B cell (primary cell): ENCODE measurements around the gene VPS8. TPM values are rescaled to one million over a fixed set of nuclear protein-coding genes. Genes with fewer than 3 reads are reported as not detected.

ENCODE experiments used
- ATAC-seq: fragments of 200-7000 bp; cut with Tn5 transposase; one replicate; pipeline ENCODE4 v1.10.0; 2021; ENCODE audit warnings: low read depth, mild to moderate bottlenecking, moderate number of reproducible peaks, moderate library complexity
- CTCF ChIA-PET: fragments of 350-600 bp; sonication (Branson Sonifier 250); formaldehyde crosslinking; loops from one replicate; lab custom pipeline; 2021; ENCODE audit warnings: antibody characterized with exemption, inconsistent platforms; lab: Charles Lee
- POLR2A ChIA-PET: fragments of 350-600 bp; sonication (Branson Sonifier 250); formaldehyde crosslinking; loops from one replicate; lab custom pipeline; 2021; ENCODE audit warnings: antibody characterized with exemption; lab: Charles Lee
- DNase-seq: peaks from one replicate; pipeline ENCODE4 v3.0.0; 2013
- H2AFZ ChIP-seq: 2 replicates; pipeline ENCODE4 v1.6.1; 2012; ENCODE audit warnings: mild to moderate bottlenecking, low read depth, low read length; ENCODE audit not compliant: insufficient read depth, poor library complexity, severe bottlenecking
- H3K27ac ChIP-seq, 2 donors: 1 replicate in 1 of 2; 2 replicates in 1 of 2; pipeline ENCODE4 v1.5.1; 2012 to 2013; ENCODE audit warnings: low read length in 2 of 2, mild to moderate bottlenecking in 2 of 2, moderate library complexity in 1 of 2
- H3K27me3 ChIP-seq, 4 experiments: fragments of 200-600 bp in 1 of 4; sonication (generic) in 1 of 4; replicated peaks in 1 of 4; 1 replicate in 2 of 4; 2 replicates in 2 of 4; pipeline versions ENCODE4 v1.6.1 to v1.7.0; 2013 to 2016; ENCODE audit warnings: low read length in 3 of 4, mild to moderate bottlenecking in 2 of 4, mixed read lengths in 1 of 4, moderate library complexity in 1 of 4; ENCODE audit not compliant: insufficient read depth in 4 of 4, control insufficient read depth in 3 of 4; ENCODE audit errors: control extremely low read depth in 1 of 4
- H3K36me3 ChIP-seq, 2 experiments: replicated peaks in 1 of 2; 1 replicate in 1 of 2; 2 replicates in 1 of 2; pipeline versions ENCODE4 v1.6.1 to v1.7.1; 2013; ENCODE audit warnings: low read length in 1 of 2; ENCODE audit not compliant: insufficient read depth in 2 of 2, control insufficient read depth in 1 of 2; ENCODE audit errors: control extremely low read depth in 1 of 2, extremely low read depth in 1 of 2
- H3K4me1 ChIP-seq, 2 donors: fragments of 200-600 bp in 1 of 2; sonication (generic) in 1 of 2; 1 replicate in 1 of 2; 2 replicates in 1 of 2; pipeline versions ENCODE4 v1.5.1 to v1.6.1; 2013 to 2017; ENCODE audit warnings: low read length in 2 of 2; ENCODE audit not compliant: control insufficient read depth in 2 of 2, insufficient read depth in 2 of 2
- H3K4me2 ChIP-seq: replicated peaks from 2 replicates; pipeline ENCODE3; 2012; ENCODE audit warnings: mild to moderate bottlenecking, low read depth, low read length; ENCODE audit not compliant: poor library complexity, severe bottlenecking
- H3K4me3 ChIP-seq, 5 experiments: fragments of 200-600 bp in 1 of 5; sonication (generic) in 1 of 5; 1 replicate in 3 of 5; 2 replicates in 2 of 5; pipeline versions ENCODE4 v1.5.1 to v1.7.0; 2011 to 2016; ENCODE audit warnings: low read length in 4 of 5, mild to moderate bottlenecking in 4 of 5, low read depth in 2 of 5, control low read depth in 1 of 5, moderate library complexity in 1 of 5; ENCODE audit not compliant: insufficient read depth in 1 of 5; ENCODE audit errors: control extremely low read depth in 1 of 5, extremely low read depth in 1 of 5
- H3K79me2 ChIP-seq: fragments of 200-600 bp; sonication (generic); one replicate; pipeline ENCODE4 v1.6.0; 2016; ENCODE audit warnings: low read length; ENCODE audit not compliant: control insufficient read depth, insufficient read depth
- H3K9ac ChIP-seq: fragments of 200-600 bp; sonication (generic); 2 replicates; pipeline ENCODE4 v1.6.1; 2017; ENCODE audit warnings: mild to moderate bottlenecking, low read length, moderate library complexity
- H3K9me3 ChIP-seq, 3 donors: one replicate each; pipeline versions ENCODE4 v1.6.1 to v1.7.1; 2013; ENCODE audit warnings: low read length in 2 of 3; ENCODE audit not compliant: control insufficient read depth in 2 of 3, insufficient read depth in 1 of 3; ENCODE audit errors: control extremely low read depth in 1 of 3
- H4K20me1 ChIP-seq: 2 replicates; pipeline ENCODE4 v1.6.0; 2012; ENCODE audit warnings: mild to moderate bottlenecking, low read length; ENCODE audit not compliant: insufficient read depth, control insufficient read depth, poor library complexity, severe bottlenecking
- H3K27ac Mint-ChIP-seq: one replicate; pipeline ENCODE4 v1.8.0; 2021; ENCODE audit warnings: mixed read lengths
- H3K27me3 Mint-ChIP-seq: one replicate; pipeline ENCODE4 v1.8.0; 2021; ENCODE audit warnings: mixed read lengths
- H3K4me1 Mint-ChIP-seq: one replicate; pipeline ENCODE4 v1.8.0; 2021; ENCODE audit warnings: mixed read lengths
- H3K4me3 Mint-ChIP-seq: one replicate; pipeline ENCODE4 v1.8.0; 2021; ENCODE audit warnings: mixed read lengths
- H3K9me3 Mint-ChIP-seq: one replicate; pipeline ENCODE4 v1.8.0; 2022; ENCODE audit warnings: mixed read lengths; ENCODE audit not compliant: insufficient read depth
- CTCF ChIP-seq: fragments of 200-600 bp; IDR thresholded peaks from one replicate; pipeline ENCODE4 v1.8.0; 2022; ENCODE audit warnings: antibody characterized with exemption, mild to moderate bottlenecking
- EZH2 ChIP-seq: IDR thresholded peaks from 2 replicates; pipeline ENCODE4 v1.6.1; 2012; ENCODE audit warnings: borderline replicate concordance, low read depth, mild to moderate bottlenecking, moderate library complexity, low read length; ENCODE audit not compliant: insufficient read depth, poor library complexity, severe bottlenecking
- WGBS: methylation state at CpG from one replicate; pipeline ENCODE4 v1.1.5; 2013; ENCODE audit warnings: missing lambda C conversion rate; ENCODE audit not compliant: insufficient coverage; 5-methylcytosine and 5-hydroxymethylcytosine counted together
- intact Hi-C: fragments of 100-400 bp; cut with micrococcal nuclease; formaldehyde crosslinking; loops from one replicate; pipeline ENCODE4 v1.10.0; 2022
- polyA plus RNA-seq: library from polyadenylated mRNA; depleted of rRNA; stranded (reverse); fragments of >200 nt; gene quantifications from 2 replicates; pipeline ENCODE4 v1.2.3, GENCODE V29; 2012
- total RNA-seq, 2 donors: library from RNA; stranded (reverse); fragments of 120-200 nt in 1 of 2; gene quantifications; 1 replicate in 1 of 2; 2 replicates in 1 of 2; pipeline versions ENCODE4 v1.2.3 to v1.2.4, GENCODE V29; 2013 to 2022

Gene VPS8
- total and polyA plus RNA-seq, 2 donors (not counting 1 experiment from before 2014, with no cell fraction given) = 18.3 to 95.6 TPM

- H3K27ac ChIP-seq = no peak overlapping the region
- intact Hi-C loops = no loop called here
- H3K4me3 ChIP-seq = no peak overlapping the region
- no peaks in the 10 kb centered on the region for H3K79me2 ChIP-seq
- no peaks in the 10 kb centered on the region for H3K27me3 ChIP-seq
- ChIA-PET POLR2A (no interaction called here), CTCF (no interaction called here)
- no peak overlapping the region for H3K4me2 ChIP-seq
- 25% methylated on average over 1 of the region's 1 CpG for WGBS
- ATAC-seq (no peak), DNase-seq (no peak)
- peaks cover 0 to 42% of the 10 kb centered on the region in 2 experiments for H3K36me3 ChIP-seq
- no peaks in the 10 kb centered on the region for H3K27me3 Mint-ChIP-seq
- no peak overlapping the region for H3K27ac Mint-ChIP-seq
- no peaks in the 10 kb centered on the region for H3K9me3 ChIP-seq
- no peaks in the 10 kb centered on the region for H3K4me1 Mint-ChIP-seq
- TF ChIP-seq EZH2 (no peak), CTCF (no peak)
- H4K20me1 ChIP-seq = no peaks in the 10 kb centered on the region
- H3K9me3 Mint-ChIP-seq = peaks cover 3% of the 10 kb centered on the region
- no peak overlapping the region for H3K9ac ChIP-seq
- no peak overlapping the region for H2AFZ ChIP-seq
- H3K4me3 Mint-ChIP-seq = no peak overlapping the region
- no peaks in the 10 kb centered on the region for H3K4me1 ChIP-seq
These were observed 217.1 kb downstream of the VPS8 start for GRCh38 chr3:185029086-185029485.

- Histone ChIP-seq H3K79me2 (no peaks in the 10 kb centered on the region), H3K4me3 (no peak overlapping the region), H2AFZ (no peak overlapping the region), H3K9me3 (no peaks in the 10 kb centered on the region), H3K4me1 (no peaks in the 10 kb centered on the region), H4K20me1 (no peaks in the 10 kb centered on the region), H3K27ac (no peak overlapping the region), H3K27me3 (no peaks in the 10 kb centered on the region), H3K36me3 (peaks cover 0 to 34% of the 10 kb centered on the region in 2 experiments), H3K4me2 (no peak overlapping the region), H3K9ac (no peak overlapping the region)
- ChIA-PET POLR2A (no interaction called here), CTCF (interaction anchor here (0.6 kb wide), 1 partner anchor 17 kb away, joined by 3 read pairs; no protein-coding TSS in a partner anchor)
- Mint-ChIP-seq H3K27ac (no peak overlapping the region), H3K27me3 (no peaks in the 10 kb centered on the region), H3K9me3 (peaks cover 8% of the 10 kb centered on the region), H3K4me1 (no peaks in the 10 kb centered on the region), H3K4me3 (no peak overlapping the region)
- 100% methylated on average over 3 of the region's 3 CpGs for WGBS
- ATAC-seq (no peak), DNase-seq (no peak)
- intact Hi-C loops = no loop called here
- TF ChIP-seq CTCF (no peak), EZH2 (no peak)
These were observed 218.4 kb downstream of the VPS8 start for GRCh38 chr3:185030399-185030798.
